Measurements from ENCODE around the gene HRH4. TPM values are rescaled to one million over a fixed set of nuclear protein-coding genes. Genes with fewer than 3 reads are reported as not detected.

Gene HRH4
- total and polyA plus RNA-seq, 2 of the 13 experiments (the other 11 are each of a cell fraction or from before 2014, with no cell fraction given), result not detected

GRCh38 chr18:24465486-24465885 lies 5.0 kb downstream of the HRH4 start (continued):
- TF ChIP-seq ZNF350 (CRISPR knock-in tag; IDR thresholded peaks at IDR 0.05; ENCODE audit: borderline replicate concordance, low read depth), result no peak
- no peak for TF ChIP-seq GZF1 (CRISPR knock-in tag; IDR thresholded peaks at IDR 0.05)
- no peak for TF ChIP-seq ZNF839 (CRISPR knock-in tag; IDR thresholded peaks at IDR 0.05; ENCODE audit: borderline replicate concordance)
- TF ChIP-seq ZNF598 (CRISPR knock-in tag; IDR thresholded peaks at IDR 0.05; ENCODE audit: borderline replicate concordance), result no peak

DNA sequence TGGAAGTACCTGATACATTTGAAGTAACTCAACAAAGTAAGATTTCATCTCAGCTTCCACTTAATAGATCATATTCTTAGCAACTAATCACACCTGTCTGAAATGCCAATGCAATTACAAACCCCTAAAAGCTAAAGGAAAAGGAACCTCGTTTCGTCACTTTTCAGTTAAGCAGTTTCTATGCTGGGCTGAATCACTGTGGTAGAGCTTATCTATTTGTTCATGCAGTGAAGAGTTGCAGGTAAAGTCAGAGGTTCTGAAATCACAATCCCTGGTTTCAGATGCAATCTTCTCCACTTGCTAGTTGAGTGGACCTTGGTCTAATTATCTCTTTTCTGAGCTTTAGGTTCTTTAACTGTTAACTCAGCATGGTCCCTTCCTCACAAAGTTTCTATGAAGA lies 6.3 kb downstream of the HRH4 start:
- Histone ChIP-seq H2AFZ (ENCODE audit: low read length) (no peak overlapping the region), H3K4me1 (ENCODE audit: insufficient read depth, low read length) (no peaks in the 10 kb centered on the region), H3K9ac (ENCODE audit: insufficient read depth, low read depth, low read length) (no peak overlapping the region), H3K79me2 (ENCODE audit: insufficient read depth, low read length) (no peaks in the 10 kb centered on the region), H4K20me1 (ENCODE audit: insufficient read depth, low read length) (no peaks in the 10 kb centered on the region), H3K4me2 (ENCODE audit: low read depth, low read length) (no peak overlapping the region), H3K27ac (ENCODE audit: extremely low read length, insufficient read depth, low read length) (no peak overlapping the region), H3K27me3 (ENCODE audit: control insufficient read depth in 1 of 2, insufficient read depth in 2 of 2, low read length in 2 of 2) (no peaks in the 10 kb centered on the region), H3K36me3 (replicated peaks in 1 of 2; ENCODE audit: control insufficient read depth in 1 of 2, insufficient read depth in 2 of 2, low read length in 2 of 2) (no peaks in the 10 kb centered on the region), H3K9me3 (ENCODE audit: low read length) (no peaks in the 10 kb centered on the region), H3K4me3 (replicated peaks in 1 of 3; ENCODE audit: insufficient read depth in 1 of 3, low read depth in 2 of 3, low read length in 3 of 3) (no peak overlapping the region)
- intact Hi-C loops (cut with micrococcal nuclease; ENCODE audit: unreplicated experiment), result no loop called here
- FAIRE-seq (no peak), ATAC-seq (no peak), DNase-seq (ENCODE audit: low spot score) (no peak)
- CTCF ChIA-PET (ENCODE audit: low intra/inter-chr PET ratio, low total read pairs), result no interaction called here
- 3% methylated on average over 2 of the region's 2 CpGs for WGBS (ENCODE audit: low lambda C conversion rate)
- no TSS peak for BruUV-seq (replicated peaks)
- POLR2A ChIA-PET, result no interaction called here
- in situ Hi-C loops (cut with HindIII; ENCODE audit: extremely low pct_ligation_motif_present, low pct_unique_long_range_greater_than_20kb), result no loop called here
- TF ChIP-seq SRF (IDR thresholded peaks at IDR 0.05; ENCODE audit: low read depth, low read length) (no peak), THRA (CRISPR knock-in tag; IDR thresholded peaks at IDR 0.05; ENCODE audit: borderline replicate concordance) (no peak), ZNF687 (CRISPR knock-in tag; IDR thresholded peaks at IDR 0.05) (no peak), NFIB (CRISPR knock-in tag; IDR thresholded peaks at IDR 0.05; ENCODE audit: borderline replicate concordance) (no peak), ZNF710 (CRISPR knock-in tag; IDR thresholded peaks at IDR 0.05; ENCODE audit: borderline replicate concordance) (no peak), ZNF589 (CRISPR knock-in tag; conservative IDR thresholded peaks at IDR 0.05) (no peak), POGK (CRISPR knock-in tag; conservative IDR thresholded peaks at IDR 0.05) (no peak), ZNF703 (CRISPR knock-in tag; IDR thresholded peaks at IDR 0.05; ENCODE audit: borderline replicate concordance) (no peak), NFIC (IDR thresholded peaks at IDR 0.05; ENCODE audit: low read length) (no peak), CBX5 (CRISPR knock-in tag; IDR thresholded peaks at IDR 0.05; ENCODE audit: borderline replicate concordance) (no peak)
